CD4-positive, alpha-beta T cell treated with Interleukin-15 for 1 hour (primary cell): Measurements from ENCODE around the gene SNRPB2.

Experiments
- DNase-seq: peaks from one replicate; pipeline ENCODE4 v3.0.0-alpha.2; 2020

Gene SNRPB2

DNA sequence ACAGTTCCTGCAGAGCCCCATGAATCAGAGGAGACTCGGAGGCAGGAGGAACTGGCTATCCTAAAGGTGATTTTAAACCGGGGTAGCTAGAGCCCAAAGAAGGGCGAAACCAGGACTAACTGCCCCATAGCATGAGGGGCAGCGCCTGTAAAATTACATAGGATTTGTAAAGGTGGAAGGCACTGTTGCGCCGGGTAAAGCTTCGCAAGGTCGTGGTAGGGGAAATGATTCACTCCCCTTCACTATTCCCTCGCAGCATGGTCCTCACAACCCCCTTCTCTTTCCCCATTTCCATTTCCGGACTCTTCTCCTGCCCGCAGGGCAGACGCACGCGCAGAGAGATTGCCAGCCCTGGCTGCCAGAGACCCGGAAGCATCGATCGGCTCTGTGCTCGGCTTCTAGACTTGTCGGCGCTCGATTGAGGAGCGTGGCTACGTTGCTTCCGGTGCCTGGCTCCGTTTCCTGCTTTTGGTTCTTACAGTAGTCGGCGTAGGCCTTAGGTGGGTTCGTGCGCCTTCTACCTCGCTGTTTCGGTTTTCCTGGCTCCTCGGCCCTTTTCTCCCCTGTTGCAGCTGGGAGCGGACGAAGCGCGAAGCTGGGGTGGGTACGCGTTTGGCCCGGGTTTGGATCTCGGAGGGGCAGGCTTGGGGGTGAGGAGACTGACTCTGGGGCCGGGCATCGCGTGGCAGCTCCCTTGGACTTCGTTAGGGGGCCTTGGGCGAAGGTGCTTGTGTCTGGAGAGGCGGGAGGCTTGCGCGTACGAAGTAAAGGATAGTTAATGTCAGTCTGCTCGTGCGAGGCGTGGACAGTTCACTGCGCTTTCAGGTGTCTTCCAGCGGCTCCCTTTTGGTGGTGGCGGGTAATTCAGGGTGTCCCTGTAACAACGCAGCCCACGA lies at the start of gene SNRPB2:
Gene SNRPB2 (plus strand): TSS at position 462 of the 896 bp plus-strand sequence. CDS start 1,677 bp downstream, outside the sequence.
- DNase-seq: peak; percentile 92

DNA sequence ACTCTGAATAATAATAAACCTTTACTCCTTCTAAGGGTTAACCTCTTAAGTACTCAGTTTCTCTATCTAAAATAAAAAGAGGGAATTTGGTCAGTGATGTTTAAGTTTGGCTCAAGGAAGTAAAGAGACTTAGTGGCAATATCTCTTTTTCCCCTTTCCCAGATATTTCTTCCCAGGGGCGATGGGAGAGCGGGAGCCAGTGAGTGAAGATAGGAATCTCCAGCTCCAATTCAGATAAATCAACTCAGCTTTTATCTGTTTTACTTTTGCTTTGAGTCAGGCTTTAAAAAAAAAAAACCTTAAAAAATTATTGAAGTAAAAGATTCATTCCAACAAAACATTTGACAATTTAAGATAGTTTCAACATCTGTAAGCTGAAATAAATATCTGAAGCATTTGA lies 45.4 kb upstream of the SNRPB2 start:
- DNase-seq: no peak

DNA sequence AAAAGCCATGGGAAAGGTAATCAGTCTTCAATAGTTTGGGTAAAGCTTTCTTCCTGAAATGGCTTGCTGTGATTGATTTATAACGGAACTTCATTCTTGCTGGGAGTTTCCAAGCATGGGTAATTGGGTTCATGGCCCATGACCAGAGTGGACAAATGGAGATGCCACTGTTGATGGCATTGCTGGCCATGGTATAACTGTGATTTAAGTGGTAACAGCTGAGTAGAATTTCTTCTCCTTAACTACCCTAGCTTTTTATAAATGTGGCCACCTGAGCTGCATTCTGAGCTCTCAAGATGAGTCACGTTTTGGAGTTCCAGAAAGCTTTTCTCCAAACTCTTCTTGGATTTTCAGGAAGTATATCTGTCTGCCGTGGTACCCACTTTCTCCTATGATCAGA lies 39.9 kb upstream of the SNRPB2 start:
- DNase-seq: no peak

DNA sequence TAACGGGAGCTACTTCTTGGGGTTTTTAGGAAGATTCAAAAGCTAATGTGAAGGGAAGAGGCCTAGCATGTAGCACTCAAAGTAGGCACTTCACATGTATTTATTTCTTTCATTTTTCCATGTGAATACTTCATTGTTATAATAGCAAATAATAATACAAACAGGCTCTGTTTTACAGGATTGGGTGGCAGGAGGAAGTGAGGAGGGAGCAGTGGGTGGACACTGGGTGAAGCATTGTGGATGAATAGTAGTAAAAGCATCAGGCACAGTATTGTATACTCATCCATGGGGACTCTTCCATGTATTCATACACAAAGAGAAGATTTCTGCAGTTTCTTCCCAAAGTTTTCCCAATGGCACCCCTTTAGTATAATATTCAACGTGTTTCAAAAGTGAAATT lies 38.4 kb upstream of the SNRPB2 start:
- no peak for DNase-seq

DNA sequence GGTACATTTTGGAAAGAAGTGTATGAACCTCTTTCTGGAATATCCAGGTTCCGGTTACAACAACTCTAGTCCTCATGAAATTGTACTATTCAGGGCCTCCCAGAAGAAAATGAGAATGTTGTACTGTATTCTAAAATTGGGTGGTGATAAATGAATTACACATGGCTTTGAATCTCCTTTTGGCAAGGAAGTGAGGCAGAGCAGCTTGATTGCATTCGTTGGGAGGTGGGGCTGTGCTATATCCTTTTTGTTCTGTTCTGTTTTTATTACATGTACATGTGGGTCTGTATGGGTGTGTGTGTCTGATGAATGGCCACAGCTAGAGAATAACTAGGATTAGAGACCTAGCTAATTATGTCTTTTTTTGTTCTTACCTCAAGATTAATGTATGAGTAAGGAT lies 37.8 kb upstream of the SNRPB2 start:
- no peak for DNase-seq

DNA sequence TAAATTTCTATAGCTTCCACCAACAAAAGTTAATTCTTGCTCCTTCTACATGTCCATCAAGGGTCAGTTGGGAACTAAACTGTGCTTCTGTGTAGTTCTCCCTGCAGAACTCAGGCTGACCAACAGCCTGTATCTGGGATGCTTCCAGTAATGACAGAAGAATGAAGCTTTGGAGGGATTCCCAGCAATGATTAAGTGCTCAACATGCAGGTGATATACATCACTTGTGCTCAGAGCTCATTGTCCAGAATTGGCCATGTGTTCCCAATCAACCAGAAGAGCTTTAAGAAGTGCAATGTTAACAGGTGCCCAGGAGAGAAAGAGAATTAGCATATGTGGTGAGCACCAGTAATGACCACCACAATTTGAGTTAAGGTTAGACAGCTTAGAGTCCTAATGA lies 37.4 kb upstream of the SNRPB2 start:
- no peak for DNase-seq

DNA sequence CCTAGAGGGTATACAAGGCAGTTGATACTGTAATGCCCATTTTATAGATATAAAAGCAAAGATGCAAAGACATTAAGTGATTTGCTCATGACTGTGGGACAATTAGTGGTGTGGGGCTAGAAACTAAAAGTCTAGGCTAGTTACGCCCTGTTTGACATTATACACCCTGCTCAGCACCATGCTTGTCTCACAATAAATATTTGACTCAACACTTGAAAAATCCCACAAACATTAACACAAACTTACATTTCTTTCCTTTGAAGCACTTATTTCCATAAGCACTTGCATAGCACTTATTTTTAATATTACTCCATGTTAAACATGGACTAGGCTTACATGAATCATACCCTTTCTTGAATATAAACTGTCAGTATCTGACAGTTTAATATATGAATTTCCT lies 36.5 kb upstream of the SNRPB2 start:
- no peak for DNase-seq

DNA sequence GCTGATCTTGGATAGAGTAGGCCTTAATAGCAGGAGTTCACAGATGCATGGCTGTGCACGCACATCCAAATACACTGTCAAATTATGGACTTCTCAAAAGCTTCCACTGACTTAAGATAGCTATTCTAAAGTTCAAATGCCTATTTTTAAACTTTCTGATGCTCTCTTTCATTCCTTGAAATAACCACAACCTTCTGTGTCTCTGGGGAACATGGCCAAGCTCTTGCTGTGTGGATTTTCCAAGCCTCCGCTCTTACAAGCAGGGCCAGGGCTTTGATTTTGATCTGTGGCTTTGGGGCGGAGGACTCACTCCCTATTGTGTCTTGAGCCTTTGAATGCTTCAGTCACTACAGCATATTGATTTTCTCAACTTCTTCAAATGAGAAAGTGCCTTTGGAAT lies 35.7 kb upstream of the SNRPB2 start:
- DNase-seq: no peak

DNA sequence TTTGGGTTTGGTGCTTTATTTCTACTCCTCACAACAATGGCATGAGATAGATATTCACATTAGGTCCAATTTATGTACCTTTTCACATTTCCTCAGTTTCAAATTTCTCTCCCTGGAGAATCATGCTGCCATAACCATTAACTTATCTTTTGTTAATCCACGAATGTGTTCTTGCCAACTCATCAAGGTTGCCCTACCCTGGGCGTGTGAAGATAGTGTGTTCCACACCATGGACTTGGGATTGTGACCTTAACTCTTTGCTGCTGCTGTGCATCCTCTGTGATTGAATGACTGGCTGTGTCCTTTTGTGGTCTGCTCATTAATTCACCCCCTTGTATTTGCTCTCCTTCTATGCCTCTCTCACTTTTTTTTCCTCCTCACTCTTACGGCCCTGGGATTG lies 34.2 kb upstream of the SNRPB2 start:
- no peak for DNase-seq

DNA sequence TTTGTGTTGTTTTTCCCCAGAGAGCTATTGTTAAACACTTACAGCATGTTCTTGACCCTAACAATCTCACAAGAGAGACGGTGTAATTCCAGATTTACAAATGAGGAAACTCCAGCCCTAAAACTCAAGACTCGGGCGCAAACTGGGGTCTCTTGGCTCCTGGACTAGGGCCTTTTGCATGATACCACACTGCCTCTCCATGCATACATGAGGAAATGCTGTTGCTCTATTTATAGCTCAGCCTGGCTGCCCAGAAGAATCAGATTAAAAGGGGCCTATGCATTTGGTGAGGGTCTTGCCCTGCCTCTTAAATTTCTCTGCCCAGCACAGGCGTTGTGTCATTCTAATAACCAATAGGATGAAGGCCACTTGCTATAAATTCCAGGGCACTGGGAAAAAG lies 30.5 kb upstream of the SNRPB2 start:
- no peak for DNase-seq

DNA sequence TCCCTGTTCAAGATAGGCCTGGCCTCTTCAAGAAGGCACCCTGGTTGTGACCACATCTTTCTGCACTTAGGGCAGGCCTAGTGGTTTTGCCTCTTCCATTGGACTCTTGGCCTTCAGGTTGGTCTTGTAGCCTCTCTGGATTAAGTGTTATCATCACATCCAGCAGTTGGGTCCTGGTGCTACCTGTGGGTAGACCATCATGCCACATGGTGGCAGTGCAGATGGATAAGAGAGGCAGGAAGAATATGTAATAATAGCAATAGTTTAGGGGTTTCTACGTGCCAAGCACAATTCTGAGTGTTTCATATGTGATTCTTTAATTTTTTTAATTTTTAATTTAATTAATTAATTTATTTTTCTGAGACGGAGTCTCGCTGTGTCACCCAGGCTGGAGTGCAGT lies 28.5 kb upstream of the SNRPB2 start:
- no peak for DNase-seq

DNA sequence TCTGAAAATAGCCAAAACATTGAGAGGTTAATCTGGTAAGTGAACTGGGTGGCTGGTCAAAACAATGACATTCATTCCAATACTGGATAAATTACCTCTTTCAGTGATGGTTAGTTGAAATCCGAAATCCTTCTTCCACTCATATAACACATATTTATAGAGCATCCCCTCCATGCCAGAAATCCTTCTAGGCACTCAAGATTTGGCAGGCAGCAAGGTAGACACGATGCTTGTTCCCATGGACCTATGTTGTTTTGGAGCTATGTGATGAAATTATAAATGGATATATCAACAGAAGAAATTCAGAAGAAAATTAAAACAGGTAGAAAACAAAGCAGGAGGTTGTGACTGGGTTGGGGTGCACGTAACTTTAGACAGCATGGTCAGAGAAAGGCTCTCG lies 26.3 kb upstream of the SNRPB2 start:
- no peak for DNase-seq

DNA sequence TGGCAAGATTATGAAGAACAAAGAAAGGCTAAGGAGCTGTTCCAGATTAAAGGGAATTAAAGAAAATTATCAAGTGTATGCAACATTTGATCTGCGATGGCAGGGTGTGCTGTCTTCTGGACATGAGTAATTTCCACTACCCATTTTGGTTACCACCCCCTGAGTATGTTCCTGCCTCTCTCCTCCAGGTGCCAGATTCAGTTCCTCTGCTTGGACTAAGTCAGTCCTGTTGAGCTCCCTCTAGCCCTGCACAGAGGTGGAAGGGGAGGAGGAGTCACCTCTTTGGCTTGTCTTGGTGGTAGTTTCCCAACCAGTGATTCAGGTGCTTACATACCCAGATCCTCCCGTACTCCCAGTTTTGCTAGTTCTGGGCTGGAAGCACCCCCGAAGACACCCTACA lies 22.2 kb upstream of the SNRPB2 start:
- DNase-seq: no peak

DNA sequence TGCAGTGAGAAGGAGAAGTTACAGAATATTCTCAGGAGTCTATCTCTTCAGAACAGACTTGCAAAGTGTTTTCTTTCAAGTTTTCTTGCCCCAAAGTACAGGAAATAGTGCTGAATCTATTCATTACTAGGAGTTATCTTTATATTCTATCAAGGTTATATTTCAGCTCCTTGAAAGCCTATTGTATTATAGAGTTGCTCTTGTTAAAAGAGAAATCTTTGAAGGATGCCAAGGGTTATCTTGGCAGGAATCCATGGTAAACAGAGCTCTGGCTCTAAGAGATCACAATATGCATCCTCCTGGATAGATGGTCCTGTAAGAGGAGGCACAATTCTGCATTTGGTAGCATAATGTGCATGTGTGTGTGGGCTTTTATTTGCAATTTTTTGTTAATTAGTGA lies 21.2 kb upstream of the SNRPB2 start:
- DNase-seq: no peak

DNA sequence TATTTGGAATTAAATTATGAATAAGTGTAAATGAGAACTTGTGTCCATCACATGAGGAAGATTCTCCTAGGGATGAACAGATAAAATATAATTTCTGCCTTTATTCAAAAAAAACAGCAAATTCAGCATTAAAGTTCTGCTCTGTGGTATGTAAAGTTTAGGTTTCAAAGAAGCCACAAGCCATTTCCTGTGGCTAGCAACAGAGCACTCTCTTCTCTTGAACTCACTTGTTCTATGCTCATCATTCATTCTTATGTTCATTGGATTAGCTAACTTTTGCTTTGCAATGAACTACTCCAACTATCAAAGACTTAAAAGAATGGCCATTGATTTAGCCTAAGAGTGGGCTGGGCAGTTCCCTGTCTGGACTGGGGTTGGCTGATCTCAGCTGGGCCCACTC lies 20.8 kb upstream of the SNRPB2 start:
- DNase-seq: no peak

DNA sequence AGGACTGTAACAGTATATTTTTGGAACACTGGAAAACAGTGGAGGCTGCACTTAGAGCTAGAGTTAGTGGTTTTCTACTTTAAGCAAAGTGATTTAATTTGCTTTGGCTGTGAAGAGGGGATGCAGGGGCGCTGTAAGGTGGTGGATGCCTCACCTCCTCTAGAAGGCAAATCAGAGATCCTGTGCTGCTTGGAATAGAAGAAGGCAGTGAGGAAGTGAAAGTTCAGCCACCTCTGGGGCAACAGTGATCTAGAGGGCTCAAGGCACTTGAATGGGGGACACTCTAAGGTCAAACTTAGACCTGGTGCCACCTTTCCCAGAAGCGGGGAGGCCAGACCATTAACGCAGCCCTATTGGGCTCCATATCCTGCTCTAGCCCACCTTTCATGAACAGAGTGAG lies 19.0 kb upstream of the SNRPB2 start:
- no peak for DNase-seq

DNA sequence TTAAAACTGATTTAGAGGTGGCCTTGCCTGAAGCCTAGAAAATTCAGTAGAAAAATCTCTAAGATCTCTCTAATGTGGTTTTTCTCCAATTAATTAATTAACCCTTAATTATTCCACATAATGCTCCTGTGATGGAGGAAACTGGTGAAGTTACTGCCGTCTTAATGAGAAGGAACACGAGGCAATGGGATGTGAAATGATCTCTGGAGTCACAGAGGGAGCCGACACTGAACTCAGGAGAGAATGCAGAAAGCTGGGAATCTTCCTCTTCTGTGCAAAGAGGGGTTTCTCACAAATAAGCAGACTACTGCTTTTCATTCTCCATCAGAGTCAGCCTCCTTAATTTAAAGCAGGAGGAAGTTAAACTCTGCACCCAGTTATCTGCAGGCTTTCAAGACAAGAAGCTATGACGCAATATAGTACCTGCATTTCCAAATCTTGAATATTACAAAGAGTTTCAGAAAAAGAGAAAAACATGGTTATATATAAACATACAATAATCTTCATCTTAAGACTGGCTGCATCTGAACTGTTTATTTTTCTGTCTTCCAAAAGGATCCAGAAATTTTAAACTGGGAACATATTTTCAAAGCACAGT lies 18.1 kb upstream of the SNRPB2 start:
- no peak for DNase-seq

DNA sequence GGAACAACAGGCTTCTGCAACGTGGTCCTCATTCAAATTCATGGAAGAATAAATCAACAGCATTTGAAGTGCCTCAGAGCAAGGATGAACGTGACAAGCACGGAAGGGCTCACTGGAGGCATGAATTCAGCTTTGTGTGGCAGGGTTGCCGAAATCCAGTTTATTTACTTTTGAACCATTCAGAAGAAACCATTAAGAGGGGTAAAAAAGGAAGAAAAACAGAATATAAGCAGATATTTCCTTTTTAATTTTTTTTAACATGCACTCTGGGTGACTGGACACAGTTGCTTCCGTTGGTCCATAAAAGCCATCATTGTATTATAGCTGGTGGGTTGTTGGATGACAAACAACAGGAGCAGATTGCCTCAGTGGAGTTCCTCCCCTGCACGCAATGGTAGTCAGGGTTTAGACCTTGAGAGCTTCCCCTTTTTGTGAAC lies 17.3 kb upstream of the SNRPB2 start:
- no peak for DNase-seq

DNA sequence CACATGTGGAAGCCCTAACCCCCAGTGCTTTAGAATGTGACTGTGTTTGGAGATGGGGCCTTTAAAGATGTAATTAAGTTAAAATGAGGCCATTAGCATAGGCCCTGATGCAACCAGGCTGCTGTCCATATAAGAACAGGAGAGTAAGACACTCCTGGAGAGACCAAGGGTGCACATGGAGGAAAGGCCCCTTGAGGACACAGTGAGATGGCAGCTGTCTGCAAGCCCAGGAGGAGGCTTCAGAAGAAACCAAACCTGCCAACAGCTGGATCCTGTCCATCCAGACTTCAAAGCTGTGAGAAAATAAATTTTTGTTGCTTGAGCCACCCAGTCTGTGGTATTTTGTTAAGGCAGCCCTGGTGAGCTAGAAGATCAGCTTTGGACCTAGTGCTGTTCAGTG lies 16.8 kb upstream of the SNRPB2 start:
- DNase-seq: no peak

DNA sequence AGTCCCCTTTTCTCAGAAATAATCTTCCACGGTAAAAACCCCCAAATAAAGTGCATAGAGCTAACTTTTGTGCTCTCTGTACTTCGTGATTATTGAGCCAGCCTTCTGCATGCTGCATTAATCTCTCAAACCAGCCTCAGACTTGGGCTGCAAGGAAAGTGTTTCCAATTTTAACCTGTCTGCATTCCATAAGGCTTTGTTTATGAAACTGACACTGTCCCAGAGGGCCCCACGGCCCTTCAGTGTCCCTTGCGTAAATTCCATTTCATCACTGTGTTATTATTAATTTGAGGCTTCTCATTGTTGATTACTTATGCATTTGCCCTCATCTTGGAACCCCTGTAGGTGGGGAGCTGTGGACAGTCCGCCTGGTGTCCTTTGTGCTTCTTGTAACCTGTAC lies 15.6 kb upstream of the SNRPB2 start:
- DNase-seq: no peak

DNA sequence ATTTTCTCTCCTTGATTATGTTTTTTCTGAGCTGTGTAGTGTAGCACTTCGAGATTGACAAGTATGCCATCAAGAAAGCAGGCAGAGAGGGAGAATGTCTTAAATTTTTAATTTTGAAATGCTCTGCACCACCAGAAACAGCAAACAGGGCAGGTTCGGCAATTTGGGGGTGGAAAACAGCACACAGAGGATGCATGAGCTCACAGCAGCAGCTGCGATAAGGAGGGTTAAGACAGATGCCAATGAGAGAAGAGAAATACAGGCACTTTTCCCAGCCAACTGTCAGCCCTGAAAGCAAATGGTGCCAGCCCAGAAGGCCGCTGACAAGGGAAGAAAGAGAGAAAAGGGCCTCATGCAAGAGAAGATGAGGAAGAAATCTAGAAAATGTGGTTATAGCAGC lies 15.1 kb upstream of the SNRPB2 start:
- no peak for DNase-seq

DNA sequence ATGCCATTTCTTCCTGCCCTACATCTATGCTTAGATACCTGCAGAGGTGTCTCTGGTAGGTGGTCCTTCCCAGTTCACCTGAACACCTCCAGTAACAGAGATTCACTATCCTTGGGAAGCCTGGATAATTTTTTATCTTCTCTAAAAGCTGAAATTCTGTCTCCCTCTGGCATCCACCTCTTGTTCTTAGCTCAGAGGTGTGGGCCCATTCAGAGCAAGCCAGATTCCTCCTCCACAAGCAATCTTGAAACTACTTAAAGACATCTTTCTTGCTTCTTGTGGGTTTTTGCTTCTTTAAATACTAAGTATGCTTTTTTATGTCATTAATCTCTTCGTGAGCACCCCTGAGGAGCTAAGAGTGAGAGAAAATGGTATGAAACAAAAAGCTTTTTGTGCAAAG lies 10.4 kb upstream of the SNRPB2 start:
- no peak for DNase-seq

DNA sequence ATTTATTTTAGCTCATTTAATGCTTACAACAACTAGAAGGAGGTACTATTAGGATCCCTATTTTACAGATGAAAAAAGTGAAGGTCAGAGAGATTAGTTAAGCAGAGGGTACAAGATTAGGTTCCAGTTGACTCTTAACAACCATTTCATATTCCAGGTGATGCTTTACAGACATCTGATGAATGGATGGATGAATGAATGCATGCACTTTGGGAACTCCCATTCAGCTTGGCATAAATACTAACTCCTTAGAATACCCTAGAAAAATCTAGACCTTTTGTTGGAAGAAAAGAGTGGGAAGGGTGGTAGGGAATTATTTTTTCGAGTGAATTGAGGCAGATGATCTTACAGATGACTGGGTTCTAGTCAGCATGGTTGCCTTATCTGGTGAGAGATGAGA lies 746 bp upstream of the SNRPB2 start:
- no peak for DNase-seq

DNA sequence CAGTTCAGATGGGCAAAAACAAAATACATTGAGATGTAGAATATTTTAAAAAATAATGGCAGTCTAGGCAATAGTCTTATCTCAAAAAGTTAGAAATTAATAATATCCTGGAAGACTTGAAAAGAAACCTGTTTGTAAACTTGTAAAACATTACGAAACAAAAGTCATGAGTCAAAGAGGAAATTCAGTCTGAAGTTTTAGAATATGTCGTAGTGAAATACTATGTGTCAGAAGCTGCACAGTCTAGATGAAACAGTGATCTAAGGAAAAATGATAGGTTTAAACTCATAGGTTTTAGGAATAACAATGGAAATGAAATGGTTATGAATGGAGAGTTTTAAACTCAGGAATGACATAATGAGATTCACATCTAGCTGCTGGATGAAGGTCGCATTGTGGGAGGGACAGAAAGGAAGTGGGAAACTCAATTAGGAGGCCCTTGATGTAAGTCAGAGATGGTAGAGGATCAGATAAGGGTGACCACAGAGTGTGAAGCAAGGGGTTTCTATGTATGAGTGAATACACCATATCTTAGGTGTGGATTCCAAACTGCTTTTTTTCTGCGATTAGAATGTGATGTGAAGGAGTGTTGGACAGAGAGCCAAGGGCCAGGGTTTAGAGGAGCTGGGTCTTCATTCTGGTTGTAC lies 2.8 kb downstream of the SNRPB2 start:
- no peak for DNase-seq
